ENCODE measurements around the gene HCRTR2.
"Not testable (repeated sequence)": the region's sequence is repeated elsewhere in the genome, so short reads cannot be mapped to it uniquely, and the experiment has no call there.

Gene HCRTR2

GRCh38 chr6:55220961-55221360 is 46.6 kb downstream of the HCRTR2 start:
- no peak for DNase-seq

GRCh38 chr6:55227862-55228261 is 53.5 kb downstream of the HCRTR2 start:
- no peak for DNase-seq

- DNase-seq = no peak
Measured at GRCh38 chr6:55239099-55239498, 64.8 kb downstream of the HCRTR2 start.

GRCh38 chr6:55240975-55241605 is 66.8 kb downstream of the HCRTR2 start:
- peak; percentile 31 for DNase-seq

GRCh38 chr6:55250400-55250799 is 76.1 kb downstream of the HCRTR2 start:
- DNase-seq = no peak

- DNase-seq = no peak
Measured at GRCh38 chr6:55255113-55255512, 80.8 kb downstream of the HCRTR2 start.

GRCh38 chr6:55260181-55260580 is 85.9 kb downstream of the HCRTR2 start:
- DNase-seq = no peak

- no peak for DNase-seq
Measured at GRCh38 chr6:55265409-55266114, 91.2 kb downstream of the HCRTR2 start.

GRCh38 chr6:55266896-55267295 is 92.6 kb downstream of the HCRTR2 start:
- DNase-seq = no peak

- DNase-seq = peak; percentile 52
Measured at GRCh38 chr6:55276745-55277530, 102.6 kb downstream of the HCRTR2 start.

GRCh38 chr6:55277646-55278045 is 103.3 kb downstream of the HCRTR2 start:
- no peak for DNase-seq

GRCh38 chr6:55281215-55281614 is 106.9 kb downstream of the HCRTR2 start:
- DNase-seq = no peak

- no peak for DNase-seq
Measured at GRCh38 chr6:55282115-55282514, 107.8 kb downstream of the HCRTR2 start.

- DNase-seq = no peak
Measured at GRCh38 chr6:55286824-55287223, 112.5 kb downstream of the HCRTR2 start.

GRCh38 chr6:55290736-55291135 is 116.4 kb downstream of the HCRTR2 start:
- no peak for DNase-seq

- DNase-seq = peak; percentile 12
Measured at GRCh38 chr6:55293116-55293515, 118.8 kb downstream of the HCRTR2 start.

GRCh38 chr6:55297214-55297613 is 122.9 kb downstream of the HCRTR2 start:
- not testable (repeated sequence) for DNase-seq

GRCh38 chr6:55299286-55299985 is 125.1 kb downstream of the HCRTR2 start:
- DNase-seq = no peak

GRCh38 chr6:55304747-55305146 is 130.4 kb downstream of the HCRTR2 start:
- DNase-seq = no peak

- no peak for DNase-seq
Measured at GRCh38 chr6:55319961-55320695, 145.8 kb downstream of the HCRTR2 start.

GRCh38 chr6:55320696-55321086 is 146.4 kb downstream of the HCRTR2 start:
- DNase-seq = no peak

- no peak for DNase-seq
Measured at GRCh38 chr6:55327169-55327568, 152.9 kb downstream of the HCRTR2 start, which contains the start of gene GFRAL. Gene GFRAL (plus strand): TSS chr6:55327469. CDS start chr6:55327555, 86 bp downstream.
